Stimulated activated CD4-positive, alpha-beta T cell treated with anti-CD3 and anti-CD28 coated beads, Interleukin-15, amount 100 ng/mL, for 24 hours (primary cell): ENCODE data around the gene C11orf91.
"Not testable (repeated sequence)": the region's sequence is repeated elsewhere in the genome, so short reads cannot be mapped to it uniquely, and the experiment has no call there.

ENCODE experiments used
- DNase-seq: peaks from one replicate; pipeline ENCODE4 v3.0.0-alpha.2; 2020

C11orf91 gene, protein sequence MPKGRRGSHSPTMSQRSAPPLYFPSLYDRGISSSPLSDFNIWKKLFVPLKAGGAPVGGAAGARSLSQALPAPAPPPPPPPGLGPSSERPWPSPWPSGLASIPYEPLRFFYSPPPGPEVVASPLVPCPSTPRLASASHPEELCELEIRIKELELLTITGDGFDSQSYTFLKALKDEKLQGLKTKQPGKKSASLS

GRCh38 chr11:33700502-33701271 lies at the start of gene C11orf91:
TSS of gene C11orf91 (minus strand) at chr11:33700826. CDS start at chr11:33700740, 86 bp downstream.
- DNase-seq = peak; percentile 96

DNA sequence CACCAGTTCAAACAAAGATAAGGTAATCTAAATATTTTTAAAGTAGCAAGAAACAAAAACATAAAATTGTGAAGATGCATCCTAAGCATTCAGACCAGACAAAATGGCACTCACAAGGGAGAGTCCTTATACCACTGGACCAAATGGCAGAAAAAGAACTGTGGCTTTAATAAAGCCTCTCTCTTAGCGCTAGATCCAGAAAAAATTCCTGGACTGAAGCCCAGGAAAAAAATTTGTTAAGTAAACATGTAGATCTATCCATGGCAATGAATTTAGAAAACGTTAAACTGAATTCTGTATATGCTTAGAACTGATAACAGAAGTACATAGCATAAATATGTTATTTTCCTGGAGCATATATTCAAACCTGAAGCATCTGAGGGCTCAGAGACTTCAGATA lies 47.4 kb upstream of the C11orf91 start:
- no peak for DNase-seq

DNA sequence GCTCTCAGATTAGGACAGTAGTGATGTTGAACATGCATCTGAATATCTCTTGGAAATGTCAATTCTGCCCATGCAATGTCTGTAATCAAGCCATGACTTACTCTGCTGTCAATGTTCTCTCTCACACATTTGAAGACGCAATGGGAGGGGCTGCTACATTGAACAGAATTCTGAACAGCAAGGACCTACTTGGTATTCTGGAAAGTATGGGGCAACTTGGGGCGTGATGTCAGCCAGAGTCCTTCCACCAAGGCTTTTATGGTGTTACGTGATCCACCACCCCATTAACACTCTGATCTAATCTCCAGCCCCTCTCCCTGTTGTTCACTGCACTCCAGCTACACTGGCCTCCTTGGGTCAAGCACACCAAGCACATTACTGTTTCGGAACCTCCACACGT lies 42.7 kb upstream of the C11orf91 start:
- no peak for DNase-seq

- DNase-seq = no peak
Measured at GRCh38 chr11:33742249-33742851, 41.7 kb upstream of the C11orf91 start.

DNA sequence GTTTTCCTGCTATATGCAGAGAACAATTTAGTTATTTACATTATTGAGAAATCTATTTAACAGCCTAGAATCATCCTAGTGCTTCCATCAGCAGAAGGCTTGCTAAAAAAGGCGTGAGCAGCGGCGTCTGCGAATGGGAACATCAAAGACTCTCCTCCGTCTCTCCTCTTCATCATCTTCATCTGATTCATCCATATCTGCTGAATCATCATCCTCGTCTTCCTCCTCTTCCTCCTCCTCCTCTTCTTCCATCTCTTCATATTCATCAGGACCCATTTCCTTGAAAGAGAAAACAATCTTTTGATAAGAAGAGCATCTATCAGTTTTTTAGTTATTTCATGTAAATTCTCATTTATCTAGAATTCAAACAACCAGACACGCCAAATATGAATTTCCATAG lies 41.2 kb upstream of the C11orf91 start:
- no peak for DNase-seq

DNA sequence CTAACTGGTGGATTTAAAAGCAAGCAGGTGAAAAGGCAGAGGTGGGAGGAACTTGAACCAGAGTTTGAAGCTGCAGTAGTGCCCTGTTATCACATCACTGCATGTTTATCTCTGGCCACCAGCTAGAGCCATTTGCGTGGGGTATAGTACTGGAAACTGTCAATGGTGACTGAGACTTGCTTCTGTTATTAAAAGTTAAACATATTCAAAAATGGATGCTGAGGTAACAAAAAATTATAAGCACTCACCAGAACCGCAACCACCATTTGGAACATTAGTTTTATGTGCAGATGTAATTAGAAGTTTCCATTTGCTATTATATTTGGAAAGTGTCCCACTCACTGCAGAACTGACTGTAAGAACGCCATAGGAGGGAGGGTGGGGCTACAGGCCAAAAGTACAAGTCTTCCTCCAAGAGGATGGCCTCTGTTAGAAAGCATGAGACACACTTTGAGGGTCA lies 36.8 kb upstream of the C11orf91 start:
- no peak for DNase-seq

- DNase-seq = peak; percentile 96
Measured at GRCh38 chr11:33736148-33736812, 35.7 kb upstream of the C11orf91 start, which contains the start of gene CD59. TSS of gene CD59 (minus strand) at chr11:33736423. CDS start at chr11:33722445, 13,978 bp downstream.

GRCh38 chr11:33735271-33736147 lies 34.9 kb upstream of the C11orf91 start:
- peak; percentile 60 for DNase-seq

GRCh38 chr11:33734441-33735270 lies 34.0 kb upstream of the C11orf91 start:
- no peak for DNase-seq

DNA sequence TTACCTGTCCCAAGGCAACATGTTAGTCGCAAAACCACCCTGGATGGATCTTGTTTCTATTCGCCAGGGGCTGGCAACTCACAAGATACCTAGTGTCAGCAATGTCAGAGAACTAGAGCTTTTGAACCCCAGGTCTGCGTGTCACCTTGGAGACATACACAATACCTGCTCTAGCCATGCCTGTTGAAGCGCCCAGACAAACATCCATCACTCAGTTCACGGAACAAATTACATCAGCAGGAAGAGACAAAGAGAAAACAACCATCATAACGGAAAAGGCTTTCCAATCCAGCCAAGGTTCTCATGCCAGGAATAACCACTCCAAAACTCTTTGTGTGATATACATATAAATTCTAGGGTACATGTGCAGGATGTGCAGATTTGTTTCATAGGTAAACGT lies 33.4 kb upstream of the C11orf91 start:
- no peak for DNase-seq

GRCh38 chr11:33731723-33732531 lies 31.3 kb upstream of the C11orf91 start:
- peak; percentile 62 for DNase-seq

GRCh38 chr11:33730716-33731115 lies 30.1 kb upstream of the C11orf91 start:
- DNase-seq = no peak

DNA sequence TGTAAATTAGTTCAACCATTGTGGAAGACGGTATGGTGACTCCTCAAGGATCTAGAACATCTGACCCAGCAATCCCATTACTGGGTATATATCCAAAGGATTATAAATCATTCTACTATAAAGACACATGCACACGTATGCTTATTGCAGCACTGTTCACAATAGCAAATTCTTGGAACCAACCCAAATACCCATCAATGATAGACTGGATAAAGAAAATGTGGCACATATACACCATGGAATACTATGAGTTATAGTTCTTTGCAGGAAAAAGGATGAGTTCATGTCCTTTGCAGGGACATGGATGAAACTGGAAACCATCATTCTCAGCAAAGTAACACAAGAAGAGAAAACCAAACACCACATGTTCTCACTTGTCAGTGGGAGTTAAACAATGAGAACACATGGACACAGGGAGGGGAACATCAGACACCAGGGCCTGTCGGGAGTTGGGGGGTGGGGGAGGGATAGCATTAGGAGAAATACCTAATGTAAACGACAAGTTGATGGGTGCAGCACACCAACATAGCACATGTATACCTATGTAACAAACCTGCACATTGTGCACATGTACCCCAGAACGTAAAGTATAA lies 28.5 kb upstream of the C11orf91 start:
- DNase-seq = not testable (repeated sequence)

DNA sequence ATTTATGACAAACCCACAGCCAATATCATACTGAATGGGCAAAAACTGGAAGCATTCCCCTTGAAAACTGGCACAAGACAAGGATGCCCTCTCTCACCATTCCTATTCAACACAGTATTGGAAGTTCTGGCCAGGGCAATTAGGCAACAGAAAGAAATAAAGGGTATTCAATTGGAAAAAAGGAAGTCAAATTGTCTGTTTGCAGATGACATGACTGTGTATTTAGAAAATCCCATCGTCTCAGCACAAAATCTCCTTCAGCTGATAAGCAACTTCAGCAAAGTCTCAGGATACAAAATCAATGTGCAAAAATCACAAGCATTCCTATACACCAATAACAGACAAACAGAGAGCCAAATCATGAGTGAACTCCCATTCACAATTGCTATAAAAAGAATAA lies 26.9 kb upstream of the C11orf91 start:
- not testable (repeated sequence) for DNase-seq

GRCh38 chr11:33725496-33725895 lies 24.9 kb upstream of the C11orf91 start:
- no peak for DNase-seq

GRCh38 chr11:33724644-33725035 lies 24.0 kb upstream of the C11orf91 start:
- no peak for DNase-seq

DNA sequence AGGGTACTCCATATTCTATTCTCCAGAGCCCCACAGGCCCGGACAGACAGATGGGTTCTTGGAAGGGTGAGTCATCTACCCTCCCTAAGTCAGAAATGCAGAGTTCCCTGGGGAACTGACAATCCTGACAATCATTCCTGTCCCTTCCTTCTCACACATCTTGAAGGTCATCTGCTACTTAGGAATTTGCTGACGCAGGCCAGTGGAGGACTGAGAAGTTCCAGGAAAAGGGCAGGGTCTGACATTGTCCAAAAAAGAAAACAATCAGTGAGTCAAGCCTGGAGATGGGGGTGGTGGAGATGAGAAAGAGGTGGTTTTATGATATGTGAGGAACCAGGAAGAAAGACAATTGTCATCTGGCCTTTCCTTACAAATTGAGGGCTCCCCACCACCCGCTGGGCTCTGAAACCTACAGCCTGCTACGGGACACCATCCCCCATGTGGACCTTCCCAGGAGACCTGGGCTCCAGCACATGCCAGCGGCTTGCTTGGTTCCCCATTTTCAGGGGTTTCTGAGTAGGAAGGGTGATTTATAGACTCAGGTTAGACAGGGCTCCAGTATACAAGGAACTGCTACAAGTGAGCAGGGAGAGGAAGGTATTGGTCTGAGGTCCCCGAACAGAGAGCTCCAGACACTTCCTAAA lies 22.7 kb upstream of the C11orf91 start:
- no peak for DNase-seq

- peak; percentile 77 for DNase-seq
Measured at GRCh38 chr11:33722590-33723234, 22.1 kb upstream of the C11orf91 start.

DNA sequence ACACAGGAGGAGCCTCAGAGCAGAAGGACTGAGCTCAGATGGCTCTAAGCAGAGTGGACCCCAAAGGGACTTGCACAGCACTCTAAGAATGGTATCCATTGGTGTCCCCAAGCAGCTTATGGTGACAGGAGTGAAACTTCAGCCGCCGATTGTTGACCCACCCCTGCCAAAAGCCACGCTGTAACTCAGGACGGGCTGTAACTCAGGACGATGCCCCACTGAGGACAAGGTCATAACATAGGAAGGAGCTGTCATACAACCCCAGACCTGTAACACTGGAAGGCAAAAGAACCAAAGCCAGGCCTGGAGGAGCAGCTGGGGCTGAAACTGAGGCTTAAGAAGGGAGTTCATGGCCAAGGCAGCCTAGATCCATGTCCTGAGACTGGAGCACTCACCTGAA lies 21.4 kb upstream of the C11orf91 start:
- DNase-seq = no peak
